Ecto neural progenitor cell (in vitro differentiated cells): ENCODE measurements around the gene TMEM37.

Experiments
- DNase-seq: peaks from one replicate; pipeline ENCODE4 v3.0.0-alpha.2; 2018; ENCODE audit warnings: low spot score

The TMEM37 gene

GRCh38 chr2:119433636-119434327, 2.1 kb downstream of the TMEM37 start:
- DNase-seq, result no peak

GRCh38 chr2:119434664-119435063, 3.0 kb downstream of the TMEM37 start:
- DNase-seq, result no peak

- DNase-seq, result no peak
Observed at GRCh38 chr2:119435081-119435952, 3.7 kb downstream of the TMEM37 start.

GRCh38 chr2:119435953-119436297, 4.3 kb downstream of the TMEM37 start:
- DNase-seq, result no peak

- no peak for DNase-seq
Observed at GRCh38 chr2:119436993-119437772, 5.5 kb downstream of the TMEM37 start.

GRCh38 chr2:119438128-119438656, 6.5 kb downstream of the TMEM37 start:
- no peak for DNase-seq

GRCh38 chr2:119438726-119439284, 7.2 kb downstream of the TMEM37 start:
- no peak for DNase-seq

GRCh38 chr2:119439574-119440500, 8.2 kb downstream of the TMEM37 start:
- DNase-seq, result no peak

GRCh38 chr2:119440501-119440870, 8.8 kb downstream of the TMEM37 start:
- DNase-seq, result no peak

- DNase-seq, result no peak
Observed at GRCh38 chr2:119440873-119441272, 9.2 kb downstream of the TMEM37 start.

- DNase-seq, result no peak
Observed at GRCh38 chr2:119441376-119442225, 9.9 kb downstream of the TMEM37 start.

GRCh38 chr2:119442226-119442619, 10.6 kb downstream of the TMEM37 start:
- DNase-seq, result no peak

GRCh38 chr2:119442850-119443249, 11.2 kb downstream of the TMEM37 start:
- DNase-seq, result no peak

GRCh38 chr2:119446037-119446436, 14.4 kb downstream of the TMEM37 start:
- DNase-seq, result no peak

- DNase-seq, result no peak
Observed at GRCh38 chr2:119448427-119449141, 16.9 kb downstream of the TMEM37 start.

- DNase-seq, result no peak
Observed at GRCh38 chr2:119449521-119449920, 17.9 kb downstream of the TMEM37 start.

GRCh38 chr2:119451336-119452050, 19.8 kb downstream of the TMEM37 start:
- DNase-seq, result no peak

GRCh38 chr2:119453972-119454593, 22.4 kb downstream of the TMEM37 start:
- DNase-seq, result no peak
